Measurements from ENCODE around the gene TCF21.

GRCh38 chr6:133894795-133895358 is 6.0 kb downstream of the TCF21 start:
- TF ChIP-seq CTCF (IDR thresholded peaks at IDR 0.05): no peak
- TF ChIP-seq POLR2A (IDR thresholded peaks at IDR 0.05): no peak
